ENCODE results near the gene GRM3. TPM values are rescaled to one million over a fixed set of nuclear protein-coding genes. Genes with fewer than 3 reads are reported as not detected.
A peak's percentile ranks its signal among the peaks of the same experiment; 100 is the strongest.

The GRM3 gene
- total and polyA plus RNA-seq, 7 donors: 0.03 TPM; not detected in 6

DNA sequence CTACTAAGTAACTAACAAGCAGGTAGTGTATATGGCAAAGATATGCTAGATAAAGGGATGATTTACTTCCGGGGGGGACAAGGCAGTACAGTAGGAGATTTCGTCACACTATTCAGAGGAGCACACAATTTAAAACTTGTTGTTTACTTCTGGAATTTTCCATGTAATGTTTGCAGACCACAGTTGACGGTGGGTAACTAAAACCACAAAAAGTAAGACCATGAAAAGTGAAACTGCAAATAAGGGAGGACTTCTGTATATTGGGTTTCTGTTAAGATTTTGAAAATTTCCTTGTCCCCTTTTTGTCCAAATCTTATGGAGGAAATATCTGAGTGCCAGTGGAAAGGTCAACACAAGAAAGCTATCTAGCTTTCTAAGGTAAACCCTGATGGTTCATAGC, 245.8 kb downstream of the GRM3 start:
- 88 to 90% (median 90%) methylated on average over 3 of the region's 3 CpGs for WGBS, 3 donors
- DNase-seq (no peak), ATAC-seq (no peak)
- Histone ChIP-seq H3K27me3 (ENCODE audit: insufficient read depth in 3 of 3, low read length in 2 of 3) (no peaks in the 10 kb centered on the region), H3K9me3 (no peaks in the 10 kb centered on the region), H3K27ac (no peak overlapping the region), H3K36me3 (ENCODE audit: insufficient read depth in 1 of 2, low read depth in 1 of 2) (peaks cover 0 to 22% of the 10 kb centered on the region in 2 donors), H3K4me3 (no peak overlapping the region), H3K4me1 (no peaks in the 10 kb centered on the region)
- intact Hi-C loops (cut with DNase I): no loop called here
- TF ChIP-seq, protein P1, sequence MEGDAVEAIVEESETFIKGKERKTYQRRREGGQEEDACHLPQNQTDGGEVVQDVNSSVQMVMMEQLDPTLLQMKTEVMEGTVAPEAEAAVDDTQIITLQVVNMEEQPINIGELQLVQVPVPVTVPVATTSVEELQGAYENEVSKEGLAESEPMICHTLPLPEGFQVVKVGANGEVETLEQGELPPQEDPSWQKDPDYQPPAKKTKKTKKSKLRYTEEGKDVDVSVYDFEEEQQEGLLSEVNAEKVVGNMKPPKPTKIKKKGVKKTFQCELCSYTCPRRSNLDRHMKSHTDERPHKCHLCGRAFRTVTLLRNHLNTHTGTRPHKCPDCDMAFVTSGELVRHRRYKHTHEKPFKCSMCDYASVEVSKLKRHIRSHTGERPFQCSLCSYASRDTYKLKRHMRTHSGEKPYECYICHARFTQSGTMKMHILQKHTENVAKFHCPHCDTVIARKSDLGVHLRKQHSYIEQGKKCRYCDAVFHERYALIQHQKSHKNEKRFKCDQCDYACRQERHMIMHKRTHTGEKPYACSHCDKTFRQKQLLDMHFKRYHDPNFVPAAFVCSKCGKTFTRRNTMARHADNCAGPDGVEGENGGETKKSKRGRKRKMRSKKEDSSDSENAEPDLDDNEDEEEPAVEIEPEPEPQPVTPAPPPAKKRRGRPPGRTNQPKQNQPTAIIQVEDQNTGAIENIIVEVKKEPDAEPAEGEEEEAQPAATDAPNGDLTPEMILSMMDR (IDR thresholded peaks at IDR 0.05): no peak

DNA sequence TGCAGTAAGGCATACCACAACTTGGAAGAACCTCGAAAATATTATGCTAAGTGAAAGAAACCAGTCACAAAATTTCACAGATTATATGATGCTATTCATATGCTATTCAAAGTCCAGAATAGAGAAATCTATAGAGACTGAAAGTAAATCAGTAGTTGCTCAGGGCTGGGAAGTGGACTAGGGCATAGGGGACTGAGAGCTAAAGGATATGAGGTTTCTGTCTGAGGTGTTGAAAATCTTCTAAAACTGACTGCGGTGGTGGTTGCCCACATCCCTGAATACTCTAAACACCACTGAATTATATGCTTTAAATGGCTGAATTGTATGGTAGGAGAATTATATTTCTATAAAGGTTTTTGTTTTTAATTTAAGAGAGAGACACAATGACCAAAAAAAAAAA, 254.5 kb downstream of the GRM3 start:
- 90 to 97% (median 96%) methylated on average over 2 of the region's 2 CpGs for WGBS, 3 donors
- Histone ChIP-seq H3K9me3 (no peaks in the 10 kb centered on the region), H3K36me3 (ENCODE audit: insufficient read depth in 1 of 2, low read depth in 1 of 2) (peaks cover 0 to 37% of the 10 kb centered on the region in 2 donors), H3K4me3 (no peak overlapping the region), H3K27ac (no peak overlapping the region), H3K4me1 (no peaks in the 10 kb centered on the region), H3K27me3 (ENCODE audit: insufficient read depth in 3 of 3, low read length in 2 of 3) (no peaks in the 10 kb centered on the region)
- intact Hi-C loops (cut with DNase I): no loop called here
- ATAC-seq: no peak
- TF ChIP-seq, protein P1 (IDR thresholded peaks at IDR 0.05): no peak
- DNase-seq: no peak

DNA sequence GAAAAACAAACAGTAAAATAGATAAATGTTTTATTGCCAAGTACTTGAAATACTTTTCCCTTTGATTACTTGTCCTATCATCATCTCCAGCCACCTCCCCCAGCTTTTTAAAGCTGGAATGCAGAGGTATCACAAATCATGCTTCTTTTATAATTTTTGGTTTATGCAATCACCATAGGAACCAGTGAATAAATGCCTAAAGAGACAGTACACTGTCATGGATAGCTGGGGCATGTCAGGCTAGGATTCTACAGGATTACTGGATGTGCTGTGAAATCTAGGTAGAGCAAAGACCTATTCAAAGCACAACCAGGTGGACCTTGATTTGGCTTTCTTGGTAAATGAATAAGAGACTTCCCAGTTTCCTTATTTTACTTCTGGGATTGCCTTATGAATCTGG, 257.2 kb downstream of the GRM3 start:
- Histone ChIP-seq H3K9me3 (no peaks in the 10 kb centered on the region), H3K27me3 (ENCODE audit: insufficient read depth in 3 of 3, low read length in 2 of 3) (no peaks in the 10 kb centered on the region), H3K4me3 (no peak overlapping the region), H3K4me1 (no peaks in the 10 kb centered on the region), H3K27ac (no peak overlapping the region), H3K36me3 (ENCODE audit: insufficient read depth in 1 of 2, low read depth in 1 of 2) (peaks cover 0 to 33% of the 10 kb centered on the region in 2 donors)
- TF ChIP-seq, protein P1 (IDR thresholded peaks at IDR 0.05): no peak
- ATAC-seq: no peak
- no peak for DNase-seq
- intact Hi-C loops (cut with DNase I): no loop called here

DNA sequence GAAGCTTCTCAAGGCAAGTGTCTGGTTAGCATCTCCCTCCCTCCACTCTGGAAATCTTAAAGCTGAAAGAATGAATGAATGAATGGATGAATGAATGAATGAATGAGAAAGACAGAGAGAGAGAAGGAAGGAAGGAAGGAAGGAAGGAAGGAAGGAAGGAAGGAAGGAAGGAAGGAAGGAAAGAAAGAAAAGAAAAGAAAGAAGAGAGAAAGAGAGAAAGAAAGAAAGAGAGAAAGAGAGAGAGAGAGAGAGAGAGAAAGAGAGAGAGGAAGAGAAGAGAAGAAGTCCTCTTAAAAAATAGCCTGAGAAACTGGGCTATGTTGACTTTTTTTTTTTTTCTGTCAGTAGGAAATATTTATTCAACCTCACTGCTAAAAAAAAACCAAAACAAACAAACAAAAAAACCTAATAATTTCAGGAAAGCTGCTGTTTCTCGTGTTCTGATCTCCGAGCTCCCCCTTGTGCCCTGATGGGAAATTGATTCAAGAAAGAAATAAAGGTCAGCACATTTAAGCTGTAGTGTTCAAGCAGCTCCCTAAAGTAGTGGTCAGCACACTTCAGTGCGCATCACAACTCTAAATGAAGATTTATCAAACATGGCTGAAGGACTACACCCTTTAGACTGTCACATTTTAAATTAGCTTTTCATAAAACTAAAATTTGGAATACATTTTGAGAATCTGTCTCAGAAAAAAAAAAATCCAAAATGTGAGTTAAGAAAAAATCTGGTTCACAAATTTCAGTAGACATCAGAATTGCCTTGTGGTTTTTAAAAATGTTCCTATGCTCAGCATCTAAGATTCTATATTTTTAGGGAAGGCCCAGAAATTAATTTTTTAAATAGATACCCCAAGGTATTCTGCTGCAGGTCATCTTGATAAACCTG, 261.5 kb downstream of the GRM3 start:
- WGBS, 3 donors: 39 to 42% (median 40%) methylated on average over 3 of the region's 3 CpGs
- ATAC-seq: no peak
- no peak for DNase-seq

More for the DNA sequence above, 261.5 kb downstream of the GRM3 start:
- intact Hi-C loops (cut with DNase I): no loop called here
- no peak overlapping the region for H3K27ac ChIP-seq
- no peaks in the 10 kb centered on the region for H3K4me1 ChIP-seq
- H3K36me3 ChIP-seq (ENCODE audit: insufficient read depth in 1 of 2, low read depth in 1 of 2): peaks cover 0 to 28% of the 10 kb centered on the region in 2 donors
- H3K27me3 ChIP-seq (ENCODE audit: insufficient read depth in 3 of 3, low read length in 2 of 3): no peaks in the 10 kb centered on the region
- no peaks in the 10 kb centered on the region for H3K9me3 ChIP-seq
- H3K4me3 ChIP-seq: no peak overlapping the region
- TF ChIP-seq, protein P1 (IDR thresholded peaks at IDR 0.05): peak; percentile 31
